SW 1271 (cell line): Measurements from ENCODE around the gene KANSL2.
A peak's percentile ranks its signal among the peaks of the same experiment; 100 is the strongest.
"Not testable (repeated sequence)": the region's sequence is repeated elsewhere in the genome, so short reads cannot be mapped to it uniquely, and the experiment has no call there.

Experiments used
- DNase-seq, 2 experiments: peaks; one replicate each; lab custom pipeline; 2025; lab: John Stamatoyannopoulos, UW

The KANSL2 gene

DNA sequence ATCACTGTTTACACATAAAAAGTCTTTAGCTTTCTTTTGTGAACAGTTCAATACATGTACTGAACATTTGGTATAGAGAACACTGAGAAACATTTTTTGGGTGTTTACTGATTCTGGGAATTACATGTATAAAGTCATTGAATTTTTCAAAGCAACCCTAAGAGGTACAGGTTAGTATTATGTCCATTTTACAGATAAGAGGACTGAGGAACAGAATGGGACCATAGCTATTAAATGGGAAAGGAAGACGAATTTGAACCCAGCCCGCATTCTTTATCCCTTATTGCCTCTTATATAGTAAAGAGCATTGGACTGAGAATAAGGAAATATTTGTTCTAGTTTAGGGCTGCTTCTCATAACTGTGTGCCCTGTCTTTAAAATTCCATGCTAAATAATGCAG lies 889 bp upstream of the KANSL2 start:
- no peak for DNase-seq

- DNase-seq, result not testable (repeated sequence)
Measured at GRCh38 chr12:48682533-48682905, 481 bp upstream of the KANSL2 start.

GRCh38 chr12:48681399-48681709 lies 684 bp downstream of the KANSL2 start:
- peak in 1 of 2 experiments; percentile 53 for DNase-seq

GRCh38 chr12:48680861-48681260 lies 1.2 kb downstream of the KANSL2 start:
- no peak for DNase-seq

DNA sequence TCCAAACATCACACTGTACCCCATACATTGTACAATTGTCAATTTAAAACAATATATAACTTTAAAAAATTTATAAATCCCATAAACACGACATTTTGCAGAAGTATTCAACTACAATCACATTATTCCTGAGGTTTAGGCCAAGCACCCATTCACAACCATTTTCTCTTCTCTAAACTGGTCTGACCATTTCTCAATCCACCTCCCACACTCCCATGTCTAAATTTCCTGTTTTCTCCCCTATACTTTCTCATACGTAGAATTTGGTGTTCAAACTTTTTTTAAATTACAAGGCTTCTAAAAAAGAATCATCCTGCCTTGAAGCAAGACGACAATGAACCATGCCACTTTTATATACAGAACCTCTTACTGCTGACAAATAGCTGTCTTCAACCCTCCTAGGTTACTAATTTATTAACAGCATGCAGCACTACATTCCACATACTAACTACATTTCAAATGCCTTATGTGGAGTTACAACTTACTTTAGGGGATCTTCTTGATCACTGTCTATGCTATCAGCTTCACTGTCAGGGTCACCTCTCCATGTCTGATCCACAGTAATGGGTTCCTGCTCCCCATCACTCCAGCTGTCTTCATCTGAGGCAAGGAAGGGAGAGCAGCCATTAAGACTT lies 3.4 kb downstream of the KANSL2 start:
- no peak for DNase-seq

GRCh38 chr12:48671231-48671856 lies 10.7 kb downstream of the KANSL2 start:
- no peak for DNase-seq

DNA sequence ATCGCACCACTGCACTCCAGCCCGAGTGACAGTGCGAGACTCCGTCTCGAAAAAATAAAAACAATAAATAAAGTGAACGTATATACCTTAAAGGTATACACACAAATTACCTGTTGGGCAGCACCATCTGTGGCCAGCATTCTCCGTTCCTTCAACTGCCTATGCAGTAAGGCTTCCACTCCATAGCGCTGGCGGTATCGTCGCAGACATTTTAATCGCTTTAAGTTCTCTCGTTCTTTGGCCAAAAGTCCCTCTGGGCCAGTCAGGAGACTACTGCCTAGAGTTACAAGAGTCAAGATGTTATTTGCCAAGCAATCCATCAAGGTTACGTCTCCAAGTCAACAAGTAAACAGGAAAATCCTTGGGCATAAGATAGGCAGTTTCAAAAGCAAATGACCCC lies 13.0 kb downstream of the KANSL2 start:
- DNase-seq, result no peak

GRCh38 chr12:48659863-48660262 lies 22.2 kb downstream of the KANSL2 start:
- DNase-seq, result no peak

DNA sequence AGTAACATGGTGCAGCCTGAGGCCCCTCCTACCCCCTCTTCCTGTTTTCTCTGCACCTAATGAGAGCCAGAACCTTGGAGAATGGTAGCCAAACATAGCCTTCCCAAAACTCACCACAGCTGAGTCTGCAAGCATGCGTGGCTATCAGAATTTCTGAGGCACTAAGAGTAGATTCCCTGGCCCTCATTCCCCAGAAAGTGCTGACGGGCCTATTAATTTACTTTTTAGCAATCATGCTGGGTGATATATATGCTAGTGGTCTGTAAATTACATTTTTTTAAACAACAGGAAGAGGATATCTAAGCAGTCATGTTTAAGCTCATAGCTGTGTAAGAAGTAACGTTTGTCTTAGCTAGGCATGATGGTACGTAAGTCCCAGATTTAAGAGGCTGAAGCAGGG lies 30.4 kb downstream of the KANSL2 start:
- no peak for DNase-seq

DNA sequence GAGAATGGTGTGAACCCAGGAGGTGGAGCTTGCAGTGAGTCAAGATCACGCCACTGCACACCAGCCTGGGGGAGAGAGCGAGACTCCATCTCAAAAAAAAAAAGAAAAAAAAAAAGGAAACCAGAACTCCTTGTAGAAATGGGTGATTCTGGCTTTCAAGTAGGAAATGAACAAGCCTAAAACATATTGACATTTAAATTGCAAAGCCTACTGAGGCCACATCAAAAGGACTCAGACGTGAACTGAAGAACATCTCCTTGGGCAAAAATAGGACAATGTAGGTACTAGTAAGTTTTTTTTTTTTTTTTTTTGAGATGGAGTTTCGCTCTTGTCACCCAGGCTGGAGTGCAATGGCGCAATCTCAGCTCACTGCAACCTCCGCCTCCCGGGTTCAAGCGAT lies 36.7 kb downstream of the KANSL2 start:
- DNase-seq, result not testable (repeated sequence)

- DNase-seq, result no peak
Measured at GRCh38 chr12:48643011-48643410, 39.0 kb downstream of the KANSL2 start.

- not testable (repeated sequence) for DNase-seq
Measured at GRCh38 chr12:48641752-48642555, 40.1 kb downstream of the KANSL2 start.

GRCh38 chr12:48640854-48641253 lies 41.2 kb downstream of the KANSL2 start:
- no peak for DNase-seq

GRCh38 chr12:48640428-48640827 lies 41.6 kb downstream of the KANSL2 start:
- DNase-seq, result no peak

DNA sequence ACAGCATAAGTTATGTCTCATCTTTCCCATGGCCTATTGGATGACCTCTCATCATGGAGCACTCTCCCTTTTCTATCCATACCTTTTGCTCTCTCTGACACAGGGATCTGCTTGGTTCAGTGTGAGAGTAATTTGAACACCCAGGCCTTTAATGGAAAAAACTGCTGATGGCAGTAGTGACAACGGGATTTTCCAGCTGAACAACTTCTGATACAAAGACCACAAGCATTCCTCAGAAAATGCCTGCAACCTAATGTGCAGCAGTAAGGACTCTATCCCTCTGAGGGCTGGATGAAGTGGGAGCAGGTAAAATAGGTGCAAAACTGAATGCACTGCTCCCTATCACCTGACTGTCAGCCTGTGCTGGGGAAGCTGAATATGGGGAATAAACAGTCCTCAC lies 51.0 kb downstream of the KANSL2 start:
- no peak for DNase-seq

DNA sequence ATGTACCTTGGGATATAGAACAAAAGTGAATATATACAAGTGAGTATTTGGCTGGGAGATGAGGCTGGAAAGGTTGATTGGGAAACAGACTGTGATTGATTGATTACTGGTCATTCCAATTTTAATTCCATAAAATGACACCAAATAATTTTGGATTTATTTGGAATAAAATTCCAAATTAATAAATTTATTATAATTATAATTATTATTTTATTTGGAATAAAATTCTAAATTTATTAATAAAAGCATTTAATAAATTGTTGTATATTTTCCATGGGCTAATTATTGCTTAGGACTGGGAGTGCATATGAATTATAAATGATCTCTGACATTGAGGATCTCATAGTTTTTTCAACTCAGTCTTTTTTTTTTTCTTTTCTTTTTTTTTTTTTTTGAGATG lies 51.7 kb downstream of the KANSL2 start:
- no peak for DNase-seq

GRCh38 chr12:48629541-48629940 lies 52.5 kb downstream of the KANSL2 start:
- DNase-seq, result no peak

DNA sequence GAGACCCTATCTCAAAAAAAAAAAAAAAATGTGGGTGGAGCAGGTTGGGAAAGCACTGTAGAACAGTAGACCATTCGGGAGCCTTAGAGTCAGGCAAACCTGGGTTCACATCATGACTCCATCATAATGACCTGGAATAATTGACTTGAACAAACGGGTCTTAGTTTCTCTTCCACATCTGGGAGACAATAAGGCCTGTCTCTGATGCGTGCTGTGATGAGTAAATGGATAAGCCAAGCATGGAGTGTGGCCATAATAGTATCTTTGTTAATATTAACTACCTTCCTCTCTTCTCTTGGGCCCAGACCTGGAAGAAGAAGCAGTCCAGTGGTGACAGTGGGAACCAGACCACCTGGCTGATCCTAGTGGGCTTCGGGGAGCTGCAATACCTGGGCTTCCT lies 54.5 kb downstream of the KANSL2 start:
- DNase-seq, result no peak

GRCh38 chr12:48622997-48623396 lies 59.0 kb downstream of the KANSL2 start:
- DNase-seq, result not testable (repeated sequence)

GRCh38 chr12:48618541-48618940 lies 63.5 kb downstream of the KANSL2 start:
- DNase-seq, result peak in 1 of 2 experiments; percentile 68

DNA sequence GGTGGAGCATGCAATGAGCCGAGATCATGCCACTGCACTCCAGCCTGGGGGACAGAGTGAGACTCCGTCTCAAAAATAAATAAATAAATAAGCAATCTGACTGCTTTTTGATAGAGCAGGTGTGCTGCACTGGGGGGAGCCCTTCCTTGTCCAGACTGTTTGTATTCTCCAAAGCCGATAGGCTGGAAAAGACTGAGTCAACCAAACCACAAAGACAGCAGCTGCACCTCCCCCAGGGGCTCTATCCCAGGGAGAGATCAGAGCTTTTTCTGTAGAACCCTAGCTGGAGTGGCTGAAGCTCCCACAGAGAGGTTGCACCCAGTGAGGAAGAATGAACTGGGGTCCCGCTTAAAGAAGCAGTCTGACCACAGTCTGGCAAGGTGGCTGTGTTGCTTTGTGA lies 66.4 kb downstream of the KANSL2 start:
- DNase-seq, result no peak

- DNase-seq, result no peak
Measured at GRCh38 chr12:48613321-48613720, 68.7 kb downstream of the KANSL2 start.
